ENCODE measurements around the gene SGO2.

- TF ChIP-seq POLR2A (IDR thresholded peaks at IDR 0.05; ENCODE audit: low read length), result no peak
- TF ChIP-seq GATA1 (IDR thresholded peaks at IDR 0.05; ENCODE audit: low read depth, low read length), result no peak
These were observed 10.9 kb upstream of the SGO2 start for GRCh38 chr2:200515155-200515554.

Data from erythroblast (primary cell).